Ectodermal cell (in vitro differentiated cells): ENCODE data around the gene BMPR2.
"Not testable (repeated sequence)": the region's sequence is repeated elsewhere in the genome, so short reads cannot be mapped to it uniquely, and the experiment has no call there.

Experiments
- H3K27ac ChIP-seq: 2 replicates; pipeline ENCODE4 v1.7.0; 2013; ENCODE audit warnings: mild to moderate bottlenecking, low read depth, low read length; ENCODE audit not compliant: insufficient read depth, poor library complexity, severe bottlenecking
- H3K27me3 ChIP-seq: 2 replicates; pipeline ENCODE4 v1.7.0; 2013; ENCODE audit warnings: mild to moderate bottlenecking, low read length; ENCODE audit not compliant: insufficient read depth, control insufficient read depth, poor library complexity, severe bottlenecking
- H3K36me3 ChIP-seq: one replicate; pipeline ENCODE4 v1.7.0; 2013; ENCODE audit warnings: low read length; ENCODE audit not compliant: control insufficient read depth, insufficient read depth
- H3K4me1 ChIP-seq: one replicate; pipeline ENCODE4 v1.7.0; 2013; ENCODE audit warnings: low read length; ENCODE audit not compliant: control insufficient read depth, insufficient read depth
- H3K4me3 ChIP-seq: 2 replicates; pipeline ENCODE4 v1.7.0; 2013; ENCODE audit warnings: low read depth, low read length, control low read depth; ENCODE audit not compliant: insufficient read depth
- H3K9me3 ChIP-seq: 2 replicates; pipeline ENCODE4 v1.7.0; 2013; ENCODE audit warnings: mild to moderate bottlenecking, low read length, moderate library complexity; ENCODE audit not compliant: control insufficient read depth
- WGBS, 2 experiments: methylation state at CpG; one replicate each; pipeline ENCODE4 v1.1.7; 2013; ENCODE audit warnings: missing lambda C conversion rate in 2 of 2; 5-methylcytosine and 5-hydroxymethylcytosine counted together

Gene BMPR2

DNA sequence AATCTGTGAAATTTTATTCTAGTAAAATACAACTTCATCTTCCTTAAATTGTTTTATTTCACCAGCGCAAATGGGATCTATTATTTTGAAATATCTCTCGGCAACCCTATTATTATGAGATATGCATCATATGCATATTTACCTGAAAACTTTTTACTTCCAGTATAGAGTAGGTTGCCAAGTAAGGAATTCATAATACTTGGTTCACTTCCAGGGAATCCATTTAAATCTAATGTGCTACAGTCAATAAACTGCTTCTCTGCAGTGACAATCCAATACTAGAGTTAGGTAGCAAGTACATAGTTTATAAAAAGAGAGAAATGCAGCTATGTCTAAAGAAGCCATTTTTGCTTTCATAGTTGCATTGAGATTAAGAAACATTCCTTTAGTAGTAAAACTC lies 169.8 kb downstream of the BMPR2 start:
- Histone ChIP-seq H3K4me3 (no peak overlapping the region), H3K9me3 (no peaks in the 10 kb centered on the region), H3K27ac (no peak overlapping the region), H3K4me1 (no peaks in the 10 kb centered on the region), H3K36me3 (no peaks in the 10 kb centered on the region), H3K27me3 (no peaks in the 10 kb centered on the region)
- WGBS, 2 experiments, result 92 to 100% methylated on average over 1 to 2 of the region's 2 CpGs

GRCh38 chr2:202546499-202547141 lies 170.5 kb downstream of the BMPR2 start:
- H3K27me3 ChIP-seq, H3K36me3 ChIP-seq, H3K4me3 ChIP-seq, H3K27ac ChIP-seq, H3K4me1 ChIP-seq, H3K9me3 ChIP-seq: not testable (repeated sequence)
- 92 to 93% methylated on average over 12 to 13 of the region's 13 CpGs for WGBS, 2 experiments

GRCh38 chr2:202548240-202548639 lies 172.1 kb downstream of the BMPR2 start:
- Histone ChIP-seq H3K4me3 (no peak overlapping the region), H3K36me3 (no peaks in the 10 kb centered on the region), H3K4me1 (no peaks in the 10 kb centered on the region), H3K27ac (no peak overlapping the region), H3K9me3 (no peaks in the 10 kb centered on the region), H3K27me3 (no peaks in the 10 kb centered on the region)
- 93 to 94% methylated on average over 2 of the region's 2 CpGs for WGBS, 2 experiments

DNA sequence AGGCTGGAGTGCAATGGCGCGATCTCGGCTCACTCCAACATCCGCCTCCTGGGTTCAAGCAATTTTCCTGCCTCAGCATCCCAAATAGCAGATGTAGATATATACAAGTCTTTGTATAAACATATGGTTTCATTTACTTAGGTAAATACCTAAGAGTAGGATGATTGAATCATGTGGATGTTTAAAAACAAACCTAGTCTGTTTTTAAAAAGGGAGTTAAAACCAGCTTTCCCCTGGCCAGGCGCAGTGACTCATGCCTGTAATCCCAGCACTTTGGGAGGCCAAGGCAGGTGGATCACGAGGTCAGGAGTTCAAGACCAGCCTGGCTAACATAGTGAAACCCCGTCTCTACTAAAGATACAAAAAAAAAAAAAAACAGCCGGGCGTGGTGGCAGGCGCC lies 174.9 kb downstream of the BMPR2 start:
- not testable (repeated sequence) for H3K27me3 ChIP-seq, H3K4me3 ChIP-seq, H3K36me3 ChIP-seq, H3K9me3 ChIP-seq, H3K4me1 ChIP-seq, H3K27ac ChIP-seq
- 90 to 99% methylated on average over 9 to 10 of the region's 10 CpGs for WGBS, 2 experiments

GRCh38 chr2:202555356-202555755 lies 179.2 kb downstream of the BMPR2 start:
- Histone ChIP-seq H3K36me3 (peaks cover 4% of the 10 kb centered on the region), H3K4me3 (no peak overlapping the region)

DNA sequence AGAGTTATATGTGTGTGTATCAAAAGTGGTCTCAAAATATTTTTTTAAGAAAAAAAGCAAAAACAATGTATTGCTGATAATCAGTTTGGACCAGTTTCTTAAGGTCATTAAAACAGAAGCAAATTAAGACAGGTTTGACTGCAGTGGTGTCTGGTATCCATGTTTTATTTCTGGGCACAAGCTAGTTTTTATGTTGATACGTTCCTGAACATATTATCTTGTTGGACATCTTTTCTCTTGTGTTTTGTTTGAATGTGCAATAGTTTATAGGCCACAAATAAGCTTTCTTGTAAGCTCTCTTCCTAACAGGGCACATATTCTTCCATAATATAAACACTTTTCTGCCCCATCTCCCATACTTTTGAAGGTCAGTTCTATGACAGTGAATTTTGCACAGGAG lies 184.1 kb downstream of the BMPR2 start:
- H3K36me3 ChIP-seq, result peaks cover 4% of the 10 kb centered on the region
- H3K9me3 ChIP-seq, result no peaks in the 10 kb centered on the region
- 90 to 93% methylated on average over 1 of the region's 1 CpG for WGBS, 2 experiments
- no peaks in the 10 kb centered on the region for H3K27me3 ChIP-seq
- no peak overlapping the region for H3K4me3 ChIP-seq
- H3K4me1 ChIP-seq, result no peaks in the 10 kb centered on the region
- no peak overlapping the region for H3K27ac ChIP-seq

More at GRCh38 chr2:202555356-202555755, 179.2 kb downstream of the BMPR2 start:
- Histone ChIP-seq H3K27ac (no peak overlapping the region), H3K27me3 (no peaks in the 10 kb centered on the region), H3K4me1 (no peaks in the 10 kb centered on the region), H3K9me3 (no peaks in the 10 kb centered on the region)
- 92 to 94% methylated on average over 4 of the region's 4 CpGs for WGBS, 2 experiments

DNA sequence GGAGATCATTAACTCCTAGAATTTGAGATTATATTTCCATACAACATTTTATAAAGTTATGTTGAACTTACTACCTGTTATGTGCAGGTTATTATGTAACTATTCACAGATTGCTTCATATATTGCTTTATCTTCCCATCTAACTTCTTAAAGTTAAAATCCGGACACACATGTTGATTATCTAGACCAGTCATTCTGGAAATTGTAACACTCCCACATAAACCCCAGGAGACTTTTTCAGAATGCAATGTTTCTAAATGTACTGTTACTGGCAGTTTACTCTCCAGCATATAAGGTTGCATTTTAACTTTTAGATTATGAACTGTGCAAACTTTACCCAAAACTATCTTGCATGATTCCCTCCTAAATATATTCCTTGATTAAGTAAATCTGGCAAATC lies 188.1 kb downstream of the BMPR2 start:
- 96 to 100% methylated on average over 1 of the region's 1 CpG for WGBS, 2 experiments
- Histone ChIP-seq H3K9me3 (no peaks in the 10 kb centered on the region), H3K27me3 (no peaks in the 10 kb centered on the region), H3K4me1 (no peaks in the 10 kb centered on the region), H3K36me3 (no peaks in the 10 kb centered on the region), H3K27ac (no peak overlapping the region), H3K4me3 (no peak overlapping the region)

DNA sequence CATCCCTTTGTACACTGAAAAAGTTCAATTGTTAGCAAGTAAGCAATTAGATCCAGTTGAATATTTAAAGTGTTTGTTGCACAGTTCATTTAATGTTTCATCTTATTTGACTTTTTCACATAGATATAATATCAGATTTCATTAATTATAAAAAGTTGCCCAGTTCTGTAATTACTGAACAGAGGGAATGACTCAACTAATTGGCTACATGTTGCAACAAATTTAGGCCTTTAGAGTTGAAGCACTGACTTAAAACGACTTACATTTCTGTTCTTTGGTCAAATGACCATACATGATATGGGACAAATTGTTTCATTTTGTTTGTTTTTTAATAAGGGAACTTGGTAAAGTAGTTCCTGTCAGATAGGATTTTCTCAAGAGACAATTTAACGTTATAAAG lies 190.2 kb downstream of the BMPR2 start:
- Histone ChIP-seq H3K36me3 (no peaks in the 10 kb centered on the region), H3K4me3 (no peak overlapping the region), H3K9me3 (no peaks in the 10 kb centered on the region), H3K27ac (no peak overlapping the region), H3K27me3 (no peaks in the 10 kb centered on the region), H3K4me1 (no peaks in the 10 kb centered on the region)
- WGBS, 2 experiments, result 85 to 87% methylated on average over 1 to 2 of the region's 2 CpGs

DNA sequence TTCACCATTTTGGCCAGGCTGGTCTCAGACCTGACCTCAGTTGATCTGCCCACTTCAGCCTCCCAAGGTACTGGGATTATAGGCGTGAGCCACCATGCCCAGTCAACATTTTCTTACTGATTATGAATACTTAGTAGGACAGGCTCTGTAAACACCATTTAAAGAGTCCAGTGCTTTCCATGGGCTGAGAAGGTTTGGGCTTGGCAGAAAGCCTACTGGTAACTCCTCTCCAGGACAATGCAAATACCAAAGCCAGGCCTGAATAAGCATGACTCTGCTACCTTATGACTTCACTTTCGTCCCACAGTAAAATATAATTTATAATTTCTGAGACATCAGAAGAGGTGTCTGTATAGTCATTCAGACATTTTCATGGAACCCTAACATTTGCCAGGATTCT lies 198.4 kb downstream of the BMPR2 start:
- no peak overlapping the region for H3K4me3 ChIP-seq
- 86 to 93% methylated on average over 1 to 2 of the region's 2 CpGs for WGBS, 2 experiments

DNA sequence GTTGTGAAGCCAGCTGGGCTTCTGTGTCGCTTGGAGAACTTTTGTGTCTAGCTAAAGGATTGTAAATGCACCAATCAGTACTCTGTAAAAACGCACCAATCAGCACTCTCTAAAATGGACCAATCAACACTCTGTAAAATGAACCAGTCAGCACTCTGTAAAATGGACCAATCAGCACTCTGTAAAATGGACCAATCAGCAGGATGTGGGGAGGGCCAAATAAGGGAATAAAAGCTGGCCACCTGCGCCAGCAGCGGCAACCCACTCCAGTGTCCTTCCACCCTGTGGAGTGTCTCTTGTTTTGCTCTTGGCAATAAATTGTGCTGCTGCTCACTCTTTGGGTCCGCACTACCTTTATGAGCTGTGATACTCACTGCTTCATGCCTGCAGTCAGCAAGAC lies 199.1 kb downstream of the BMPR2 start:
- H3K27ac ChIP-seq, H3K9me3 ChIP-seq, H3K4me1 ChIP-seq, H3K4me3 ChIP-seq, H3K36me3 ChIP-seq, H3K27me3 ChIP-seq: not testable (repeated sequence)
- 91 to 93% methylated on average over 5 of the region's 5 CpGs for WGBS, 2 experiments

More for the DNA sequence above, 198.4 kb downstream of the BMPR2 start:
- no peak overlapping the region for H3K27ac ChIP-seq
- H3K27me3 ChIP-seq, result no peaks in the 10 kb centered on the region
- no peaks in the 10 kb centered on the region for H3K9me3 ChIP-seq
- H3K4me1 ChIP-seq, result no peaks in the 10 kb centered on the region
- H3K36me3 ChIP-seq, result no peaks in the 10 kb centered on the region
